ENCODE data around the gene SRRM5. TPM values are rescaled to one million over a fixed set of nuclear protein-coding genes. Genes with fewer than 3 reads are reported as not detected.
"Not testable (repeated sequence)": the region's sequence is repeated elsewhere in the genome, so short reads cannot be mapped to it uniquely, and the experiment has no call there.

The SRRM5 gene
- polyA plus RNA-seq, 1 donor, result 0.71 TPM

GRCh38 chr19:43612374-43612773, 486 bp downstream of the SRRM5 start:
- no peak for DNase-seq (ENCODE audit: low read depth)

GRCh38 chr19:43616306-43616705, 4.4 kb downstream of the SRRM5 start:
- no peak for DNase-seq (ENCODE audit: low read depth)

- no peak for DNase-seq (ENCODE audit: low read depth)
Observed at GRCh38 chr19:43616954-43617353, 5.1 kb downstream of the SRRM5 start.

- DNase-seq (ENCODE audit: low read depth), result no peak
Observed at GRCh38 chr19:43618921-43619261, 7.0 kb downstream of the SRRM5 start.

- no peak for DNase-seq (ENCODE audit: low read depth)
Observed at GRCh38 chr19:43619262-43620060, 7.6 kb downstream of the SRRM5 start, which contains the start of gene ZNF428. Gene ZNF428 (minus strand): TSS chr19:43619629. CDS start chr19:43614304, 5,325 bp downstream.

- no peak for DNase-seq (ENCODE audit: low read depth)
Observed at GRCh38 chr19:43620061-43621001, 8.4 kb downstream of the SRRM5 start.

GRCh38 chr19:43622070-43622469, 10.2 kb downstream of the SRRM5 start:
- DNase-seq (ENCODE audit: low read depth), result no peak

- DNase-seq (ENCODE audit: low read depth), result no peak
Observed at GRCh38 chr19:43622956-43623355, 11.1 kb downstream of the SRRM5 start.

- no peak for DNase-seq (ENCODE audit: low read depth)
Observed at GRCh38 chr19:43623889-43624670, 12.2 kb downstream of the SRRM5 start.

GRCh38 chr19:43624933-43625332, 13.0 kb downstream of the SRRM5 start:
- DNase-seq (ENCODE audit: low read depth), result no peak

- no peak for DNase-seq (ENCODE audit: low read depth)
Observed at GRCh38 chr19:43625918-43626579, 14.2 kb downstream of the SRRM5 start.

GRCh38 chr19:43626838-43627237, 14.9 kb downstream of the SRRM5 start:
- no peak for DNase-seq (ENCODE audit: low read depth)

GRCh38 chr19:43628646-43629326, 16.9 kb downstream of the SRRM5 start:
- DNase-seq (ENCODE audit: low read depth), result no peak

GRCh38 chr19:43631491-43631890, 19.6 kb downstream of the SRRM5 start:
- no peak for DNase-seq (ENCODE audit: low read depth)

- no peak for DNase-seq (ENCODE audit: low read depth)
Observed at GRCh38 chr19:43633520-43633919, 21.6 kb downstream of the SRRM5 start.

- DNase-seq (ENCODE audit: low read depth), result no peak
Observed at GRCh38 chr19:43634068-43634467, 22.2 kb downstream of the SRRM5 start.

- DNase-seq (ENCODE audit: low read depth), result no peak
Observed at GRCh38 chr19:43634506-43634871, 22.6 kb downstream of the SRRM5 start.

- no peak for DNase-seq (ENCODE audit: low read depth)
Observed at GRCh38 chr19:43634872-43635560, 23.1 kb downstream of the SRRM5 start.

- DNase-seq (ENCODE audit: low read depth), result not testable (repeated sequence)
Observed at GRCh38 chr19:43635561-43635940, 23.7 kb downstream of the SRRM5 start.

- DNase-seq (ENCODE audit: low read depth), result no peak
Observed at GRCh38 chr19:43636121-43636683, 24.3 kb downstream of the SRRM5 start.

Data from forelimb muscle (tissue), 1 donor.